PC-3 (cell line): ENCODE measurements around the gene LAMA5.

Source experiments
- CTCF ChIP-seq: fragments of 300-600 bp; sonication (generic); conservative IDR thresholded peaks from 2 replicates; pipeline ENCODE4 v1.5.1; 2017; ENCODE audit warnings: antibody characterized with exemption, low read depth, mild to moderate bottlenecking, low read length
- EZH2 ChIP-seq: fragments of 300-600 bp; sonication (generic); IDR thresholded peaks from one replicate; pipeline ENCODE4 v1.6.1; 2017; ENCODE audit warnings: antibody characterized with exemption, mild to moderate bottlenecking, low read length; ENCODE audit not compliant: unreplicated experiment
- EZH2phosphoT487 ChIP-seq: fragments of 300-600 bp; sonication (generic); IDR thresholded peaks from 2 replicates; pipeline ENCODE4 v1.6.1; 2018; ENCODE audit warnings: mild to moderate bottlenecking, antibody characterized with exemption, low read length, borderline replicate concordance

GRCh38 chr20:62368392-62368975 lies 1.4 kb upstream of the LAMA5 start:
- TF ChIP-seq CTCF = no peak
- no peak for TF ChIP-seq EZH2phosphoT487
- TF ChIP-seq EZH2 = no peak
